Mesenchymal stem cell (in vitro differentiated cells and primary cell): Measurements from ENCODE around the gene PTPRN2.

Source experiments
- DNase-seq: peaks from one replicate; pipeline ENCODE4 v3.0.0-alpha.2; 2013
- H2AFZ ChIP-seq: one replicate; pipeline ENCODE4 v1.6.1; 2013; ENCODE audit warnings: low read depth, mild to moderate bottlenecking, control low read depth, inconsistent platforms, low read length, moderate library complexity
- H2AK5ac ChIP-seq: 2 replicates; pipeline ENCODE4 v1.6.1; 2013; ENCODE audit warnings: low read length, moderate library complexity, mild to moderate bottlenecking, inconsistent platforms; ENCODE audit not compliant: severe bottlenecking
- H2BK120ac ChIP-seq: one replicate; pipeline ENCODE4 v1.6.1; 2013; ENCODE audit warnings: low read depth, mild to moderate bottlenecking, inconsistent platforms, low read length, moderate library complexity
- H2BK12ac ChIP-seq, 2 experiments: one replicate each; pipeline ENCODE4 v1.6.1; 2013; ENCODE audit warnings: inconsistent platforms in 2 of 2, low read length in 2 of 2, mild to moderate bottlenecking in 2 of 2, moderate library complexity in 2 of 2, control low read depth in 1 of 2
- H2BK15ac ChIP-seq: one replicate; pipeline ENCODE4 v1.6.1; 2013; ENCODE audit warnings: mild to moderate bottlenecking, low read depth, inconsistent platforms; ENCODE audit not compliant: poor library complexity, severe bottlenecking
- H2BK5ac ChIP-seq: 2 replicates; pipeline ENCODE4 v1.6.1; 2013; ENCODE audit warnings: low read depth, mild to moderate bottlenecking, low read length, control low read depth, inconsistent platforms; ENCODE audit not compliant: poor library complexity, severe bottlenecking
- H3K14ac ChIP-seq, 2 experiments: one replicate each; pipeline ENCODE4 v1.6.1; 2013; ENCODE audit warnings: inconsistent platforms in 2 of 2, low read length in 2 of 2, control low read depth in 1 of 2, mild to moderate bottlenecking in 1 of 2, moderate library complexity in 1 of 2
- H3K18ac ChIP-seq, 2 experiments: one replicate each; pipeline ENCODE4 v1.6.1; 2013; ENCODE audit warnings: inconsistent platforms in 2 of 2, low read length in 2 of 2, control low read depth in 1 of 2, low read depth in 1 of 2, mild to moderate bottlenecking in 1 of 2
- H3K23ac ChIP-seq, 2 experiments: one replicate each; pipeline ENCODE4 v1.6.1; 2013; ENCODE audit warnings: inconsistent platforms in 2 of 2, low read length in 2 of 2, mild to moderate bottlenecking in 2 of 2, moderate library complexity in 2 of 2, control low read depth in 1 of 2
- H3K27ac ChIP-seq: 2 replicates; pipeline ENCODE4 v1.5.1; 2013; ENCODE audit warnings: mild to moderate bottlenecking, moderate library complexity, low read length, control low read depth, inconsistent platforms; ENCODE audit not compliant: poor library complexity, severe bottlenecking
- H3K27me3 ChIP-seq, 2 experiments: 2 replicates each; pipeline versions ENCODE4 v1.6.1 to v1.7.0; 2013; ENCODE audit warnings: low read length in 2 of 2, mild to moderate bottlenecking in 2 of 2, moderate library complexity in 2 of 2, control low read depth in 1 of 2, inconsistent platforms in 1 of 2; ENCODE audit not compliant: control insufficient read depth in 1 of 2, insufficient read depth in 1 of 2
- H3K36me3 ChIP-seq, 2 experiments: 2 replicates each; pipeline versions ENCODE4 v1.6.1 to v1.7.0; 2013; ENCODE audit warnings: low read length in 2 of 2, control low read depth in 1 of 2, inconsistent platforms in 1 of 2, low read depth in 1 of 2, mild to moderate bottlenecking in 1 of 2; ENCODE audit not compliant: insufficient read depth in 2 of 2, control insufficient read depth in 1 of 2
- H3K4ac ChIP-seq, 2 experiments: one replicate each; pipeline ENCODE4 v1.6.1; 2013; ENCODE audit warnings: inconsistent platforms in 2 of 2, low read length in 2 of 2, mild to moderate bottlenecking in 2 of 2, moderate library complexity in 2 of 2, control low read depth in 1 of 2, low read depth in 1 of 2
- H3K4me1 ChIP-seq: 2 replicates; pipeline ENCODE4 v1.6.1; 2013; ENCODE audit warnings: low read depth, low read length, control low read depth; ENCODE audit not compliant: control insufficient read depth, insufficient read depth
- H3K4me2 ChIP-seq: 2 replicates; pipeline ENCODE4 v1.6.1; 2013; ENCODE audit warnings: low read length, mild to moderate bottlenecking, inconsistent platforms; ENCODE audit not compliant: poor library complexity, severe bottlenecking
- H3K4me3 ChIP-seq, 2 experiments: 2 replicates each; pipeline versions ENCODE4 v1.5.1 to v1.7.0; 2013; ENCODE audit warnings: low read length in 2 of 2, mild to moderate bottlenecking in 2 of 2, control low read depth in 1 of 2, low read depth in 1 of 2; ENCODE audit not compliant: insufficient read depth in 1 of 2
- H3K79me1 ChIP-seq: replicated peaks from 2 replicates; pipeline ENCODE4 v1.6.1; 2013; ENCODE audit warnings: mild to moderate bottlenecking, control low read depth, low read length, inconsistent platforms; ENCODE audit not compliant: poor library complexity, severe bottlenecking
- H3K9ac ChIP-seq: 2 replicates; pipeline ENCODE4 v1.7.0; 2013; ENCODE audit warnings: mild to moderate bottlenecking, low read length, moderate library complexity
- H3K9me3 ChIP-seq: 2 replicates; pipeline ENCODE4 v1.7.0; 2013; ENCODE audit warnings: mild to moderate bottlenecking, low read length; ENCODE audit not compliant: control insufficient read depth
- H4K8ac ChIP-seq: one replicate; pipeline ENCODE4 v1.6.1; 2013; ENCODE audit warnings: inconsistent platforms, mild to moderate bottlenecking, low read length, moderate library complexity
- H4K91ac ChIP-seq: one replicate; pipeline ENCODE4 v1.6.1; 2013; ENCODE audit warnings: mild to moderate bottlenecking, low read length, inconsistent platforms
- WGBS: methylation state at CpG from one replicate; pipeline ENCODE4 v1.1.7; 2013; ENCODE audit warnings: mixed read lengths; 5-methylcytosine and 5-hydroxymethylcytosine counted together

Gene PTPRN2

GRCh38 chr7:158280448-158281144 is 307.0 kb downstream of the PTPRN2 start:
- Histone ChIP-seq H2AK5ac (no peak overlapping the region), H2AFZ (no peak overlapping the region), H3K23ac (no peak overlapping the region), H2BK120ac (no peak overlapping the region), H3K14ac (no peak overlapping the region), H3K36me3 (peaks cover 0 to 3% of the 10 kb centered on the region in 2 experiments), H3K27me3 (no peaks in the 10 kb centered on the region), H3K18ac (no peak overlapping the region), H3K4me2 (no peak overlapping the region), H3K27ac (no peak overlapping the region), H3K4me1 (no peaks in the 10 kb centered on the region), H3K9ac (no peak overlapping the region), H4K91ac (no peak overlapping the region), H2BK15ac (no peak overlapping the region), H4K8ac (no peak overlapping the region), H3K79me1 (no peaks in the 10 kb centered on the region), H3K9me3 (peaks cover 4% of the 10 kb centered on the region), H3K4me3 (no peak overlapping the region), H3K4ac (no peak overlapping the region), H2BK5ac (no peak overlapping the region), H2BK12ac (no peak overlapping the region)
- DNase-seq: no peak
- WGBS: 87% methylated on average over 29 of the region's 29 CpGs

GRCh38 chr7:158279539-158280447 is 307.8 kb downstream of the PTPRN2 start:
- no peaks in the 10 kb centered on the region for H3K27me3 ChIP-seq
- H2AFZ ChIP-seq: no peak overlapping the region
- H3K4me1 ChIP-seq: no peaks in the 10 kb centered on the region
- no peak overlapping the region for H4K91ac ChIP-seq
- H3K27ac ChIP-seq: no peak overlapping the region
- H3K23ac ChIP-seq: no peak overlapping the region
- no peak overlapping the region for H4K8ac ChIP-seq
- no peak overlapping the region for H2BK15ac ChIP-seq
- H2BK120ac ChIP-seq: no peak overlapping the region
- H3K14ac ChIP-seq: no peak overlapping the region
- H3K4ac ChIP-seq: no peak overlapping the region
- H3K4me3 ChIP-seq: no peak overlapping the region
- H3K9me3 ChIP-seq: no peaks in the 10 kb centered on the region
- no peak for DNase-seq
- no peak overlapping the region for H2BK12ac ChIP-seq
- no peaks in the 10 kb centered on the region for H3K79me1 ChIP-seq
- no peak overlapping the region for H3K4me2 ChIP-seq
- H2BK5ac ChIP-seq: no peak overlapping the region
- no peak overlapping the region for H2AK5ac ChIP-seq
- H3K36me3 ChIP-seq: peaks cover 0 to 3% of the 10 kb centered on the region in 2 experiments
- 80% methylated on average over 50 of the region's 53 CpGs for WGBS
- H3K9ac ChIP-seq: no peak overlapping the region
- H3K18ac ChIP-seq: no peak overlapping the region

GRCh38 chr7:158278745-158279320 is 308.8 kb downstream of the PTPRN2 start:
- Histone ChIP-seq H2BK15ac (no peak overlapping the region), H3K4me2 (no peak overlapping the region), H3K9me3 (no peaks in the 10 kb centered on the region), H3K79me1 (no peaks in the 10 kb centered on the region), H4K91ac (no peak overlapping the region), H2BK12ac (no peak overlapping the region), H3K4me1 (no peaks in the 10 kb centered on the region), H3K4ac (no peak overlapping the region), H3K27ac (no peak overlapping the region), H3K9ac (no peak overlapping the region), H3K18ac (no peak overlapping the region), H4K8ac (no peak overlapping the region), H2BK5ac (no peak overlapping the region), H3K14ac (no peak overlapping the region), H3K36me3 (peaks cover 0 to 3% of the 10 kb centered on the region in 2 experiments), H3K4me3 (no peak overlapping the region), H2AFZ (no peak overlapping the region), H3K23ac (no peak overlapping the region), H2BK120ac (no peak overlapping the region), H2AK5ac (no peak overlapping the region), H3K27me3 (no peaks in the 10 kb centered on the region)
- no peak for DNase-seq
- 63% methylated on average over 9 of the region's 9 CpGs for WGBS
